ENCODE results near the gene TRAPPC8. TPM values are rescaled to one million over a fixed set of nuclear protein-coding genes. Genes with fewer than 3 reads are reported as not detected.

The TRAPPC8 gene
- total RNA-seq, 4 donors from 2014 or later, result 36.5 to 49.4 (median 45.1) TPM

DNA sequence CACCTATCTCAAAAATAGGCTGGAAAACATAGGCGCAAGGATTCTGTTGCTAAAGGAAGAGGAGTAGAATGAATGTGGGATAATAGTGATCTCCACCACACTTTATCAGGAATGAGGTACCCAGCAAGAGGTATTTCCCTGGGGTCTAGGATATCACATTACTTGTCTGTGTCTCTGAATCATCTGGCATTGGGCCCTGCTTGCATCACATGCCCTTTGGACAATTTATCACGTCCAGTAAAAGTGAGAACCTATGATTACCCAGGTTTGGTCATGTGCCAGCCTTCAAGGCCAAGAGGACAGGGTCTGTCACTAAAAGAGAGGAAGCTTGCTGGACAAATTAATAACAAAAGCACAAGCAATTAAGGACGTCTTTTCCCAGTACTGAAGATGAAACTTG lies 11.4 kb upstream of the TRAPPC8 start:
- TF ChIP-seq, protein P1, sequence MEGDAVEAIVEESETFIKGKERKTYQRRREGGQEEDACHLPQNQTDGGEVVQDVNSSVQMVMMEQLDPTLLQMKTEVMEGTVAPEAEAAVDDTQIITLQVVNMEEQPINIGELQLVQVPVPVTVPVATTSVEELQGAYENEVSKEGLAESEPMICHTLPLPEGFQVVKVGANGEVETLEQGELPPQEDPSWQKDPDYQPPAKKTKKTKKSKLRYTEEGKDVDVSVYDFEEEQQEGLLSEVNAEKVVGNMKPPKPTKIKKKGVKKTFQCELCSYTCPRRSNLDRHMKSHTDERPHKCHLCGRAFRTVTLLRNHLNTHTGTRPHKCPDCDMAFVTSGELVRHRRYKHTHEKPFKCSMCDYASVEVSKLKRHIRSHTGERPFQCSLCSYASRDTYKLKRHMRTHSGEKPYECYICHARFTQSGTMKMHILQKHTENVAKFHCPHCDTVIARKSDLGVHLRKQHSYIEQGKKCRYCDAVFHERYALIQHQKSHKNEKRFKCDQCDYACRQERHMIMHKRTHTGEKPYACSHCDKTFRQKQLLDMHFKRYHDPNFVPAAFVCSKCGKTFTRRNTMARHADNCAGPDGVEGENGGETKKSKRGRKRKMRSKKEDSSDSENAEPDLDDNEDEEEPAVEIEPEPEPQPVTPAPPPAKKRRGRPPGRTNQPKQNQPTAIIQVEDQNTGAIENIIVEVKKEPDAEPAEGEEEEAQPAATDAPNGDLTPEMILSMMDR (IDR thresholded peaks at IDR 0.05; ENCODE audit: low read depth), result no peak

DNA sequence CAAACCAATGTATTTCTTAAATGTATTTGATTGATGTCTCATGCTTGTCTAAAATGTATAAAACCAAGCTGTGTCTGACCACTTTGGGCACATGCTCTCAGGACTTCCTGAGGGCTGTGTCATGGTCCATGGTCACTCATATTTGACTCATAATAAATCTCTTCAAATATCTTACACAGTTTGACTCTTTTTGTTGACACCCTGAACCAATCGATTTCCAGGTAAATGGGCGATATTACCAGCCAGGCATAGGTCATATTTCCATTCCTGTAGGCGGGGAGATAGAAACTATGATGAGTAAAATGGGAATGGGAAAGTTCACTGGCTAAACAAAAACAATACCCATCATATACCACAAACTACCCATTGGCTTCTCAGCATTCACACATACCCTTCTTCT lies 9.3 kb upstream of the TRAPPC8 start:
- TF ChIP-seq, protein P1 (IDR thresholded peaks at IDR 0.05; ENCODE audit: low read depth), result no peak

DNA sequence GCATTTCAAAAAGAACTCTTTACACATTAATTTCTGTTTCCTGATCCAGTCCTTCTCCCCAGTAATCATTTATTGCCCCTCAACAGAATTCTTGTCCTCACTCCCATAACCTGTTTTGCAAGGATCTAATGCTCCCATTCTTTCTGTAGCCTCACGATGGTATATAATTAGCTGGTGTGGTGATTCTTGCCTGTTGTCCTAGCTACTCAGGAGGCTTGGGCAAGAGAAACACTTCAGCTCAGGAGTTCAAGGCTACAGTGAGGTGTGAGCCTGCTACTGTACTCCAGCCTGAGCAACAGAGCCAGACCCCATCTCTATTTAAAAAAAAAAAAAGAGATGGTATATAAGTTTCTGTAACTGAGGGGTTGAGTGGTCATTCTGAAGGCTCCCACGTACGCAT lies 7.7 kb upstream of the TRAPPC8 start:
- TF ChIP-seq, protein P1 (IDR thresholded peaks at IDR 0.05; ENCODE audit: low read depth), result no peak

DNA sequence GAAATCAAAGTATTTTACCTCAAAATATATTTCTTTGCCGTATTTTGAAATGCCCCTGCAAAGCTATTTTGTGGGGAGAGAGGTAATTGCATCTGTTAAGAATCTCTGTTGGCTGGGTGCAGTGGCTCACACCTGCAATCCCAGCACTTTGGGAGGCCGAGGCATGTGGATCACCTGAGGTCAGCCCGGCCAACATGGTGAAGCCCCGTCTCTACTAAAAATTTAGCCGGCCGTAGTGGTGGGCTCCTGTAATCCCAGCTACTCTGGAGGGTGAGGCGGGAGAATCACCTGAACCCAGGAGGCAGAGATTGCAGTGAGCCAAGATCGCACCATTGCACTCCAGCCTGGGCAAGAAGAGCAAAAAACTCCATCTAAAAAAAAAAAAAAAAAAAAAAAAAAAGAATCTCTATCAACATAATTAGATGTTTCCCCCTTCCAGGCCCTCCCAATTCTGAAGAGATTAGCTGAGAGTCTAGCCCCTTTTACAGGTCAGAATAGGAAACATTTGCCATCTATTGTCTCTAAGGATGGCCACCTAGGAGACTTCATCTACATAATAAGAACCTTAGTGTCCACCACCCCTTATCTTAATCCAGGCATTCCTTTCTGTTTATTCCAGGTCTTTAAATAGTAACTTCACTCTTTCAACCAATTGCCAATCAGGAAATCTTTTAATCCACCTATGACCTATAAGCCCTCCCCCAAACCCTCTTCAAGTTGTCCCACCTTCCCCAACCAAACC lies 3.5 kb upstream of the TRAPPC8 start:
- TF ChIP-seq, protein P1 (IDR thresholded peaks at IDR 0.05; ENCODE audit: low read depth), result no peak

DNA sequence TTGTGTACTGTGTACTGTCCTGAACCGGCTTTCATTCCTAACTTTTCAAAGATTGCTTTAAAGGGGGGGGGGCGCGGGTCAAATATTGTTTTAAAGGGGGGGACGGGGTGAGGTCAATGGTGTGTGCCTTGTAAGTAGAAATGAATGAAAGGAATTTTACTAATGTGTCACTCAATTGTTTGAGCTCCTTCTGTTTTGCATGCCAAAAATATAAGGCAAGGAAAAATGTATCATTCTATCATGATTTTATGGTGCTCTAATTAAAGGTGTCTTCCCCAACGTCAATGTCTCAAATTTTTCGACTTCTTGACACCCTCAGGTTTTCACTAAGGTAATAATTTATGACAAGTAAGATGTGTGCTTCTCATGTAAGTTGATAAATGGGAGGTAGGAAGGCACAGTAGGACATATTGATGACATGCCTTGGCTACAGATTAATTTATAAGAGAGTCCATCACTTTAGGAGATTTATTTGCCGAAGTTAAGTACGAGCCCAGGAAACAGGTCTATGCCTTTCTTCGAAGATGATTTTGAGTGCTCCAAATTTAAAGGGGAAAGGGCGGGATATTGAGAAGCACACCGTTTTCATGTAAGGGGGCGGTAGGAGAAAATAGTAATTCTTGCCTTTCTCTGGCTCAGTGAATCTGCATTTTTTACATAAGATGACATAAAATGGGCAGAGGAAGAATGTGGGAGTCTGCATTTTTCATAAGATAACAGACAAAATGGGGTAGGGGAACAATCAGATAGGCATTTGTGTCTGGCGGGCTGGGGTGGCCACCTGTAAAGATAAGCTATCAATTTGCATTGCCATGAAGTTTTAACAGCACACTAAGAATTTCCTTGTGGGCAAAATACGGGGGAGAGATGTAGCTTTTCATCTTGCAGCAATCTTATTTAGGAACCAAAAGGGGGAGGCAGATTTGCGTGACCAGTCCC lies 1.2 kb upstream of the TRAPPC8 start:
- TF ChIP-seq, protein P1 (IDR thresholded peaks at IDR 0.05; ENCODE audit: low read depth), result no peak

DNA sequence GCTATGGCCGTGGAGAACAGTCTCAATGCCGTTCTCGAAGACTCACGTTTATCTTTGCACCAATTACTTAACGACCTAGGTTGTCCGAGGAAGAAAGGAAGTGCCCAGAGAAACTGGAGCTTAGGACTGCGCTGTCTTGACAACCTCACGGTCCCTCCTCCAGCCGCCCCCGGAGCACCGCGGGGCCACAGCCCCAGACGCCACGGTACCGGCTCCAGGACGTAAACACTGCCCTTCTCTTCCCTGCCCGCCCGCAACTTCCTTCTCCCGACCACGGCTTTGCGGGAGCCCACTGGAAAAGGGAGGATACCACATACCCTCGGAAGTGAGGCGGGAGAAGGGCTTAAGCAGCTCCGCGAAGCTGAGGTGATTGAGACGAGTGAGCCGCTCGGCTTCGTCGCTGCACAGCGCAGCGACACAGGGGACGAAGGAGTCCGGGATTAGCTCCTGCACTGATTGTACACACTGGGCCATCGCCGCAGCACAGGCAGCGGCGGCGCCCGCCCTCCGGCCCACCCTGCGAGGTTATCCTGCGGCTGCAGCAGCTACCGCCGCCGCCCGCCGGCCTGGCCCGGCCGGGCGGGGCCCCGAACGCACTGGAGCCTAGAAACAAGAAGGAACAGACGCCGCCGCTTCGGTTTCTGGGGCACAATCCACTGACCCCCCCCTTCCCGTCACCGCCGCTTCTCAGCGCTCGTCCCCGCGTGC lies 483 bp downstream of the TRAPPC8 start:
- TF ChIP-seq, protein P1 (IDR thresholded peaks at IDR 0.05; ENCODE audit: low read depth), result no peak
